H9 (cell line): ENCODE measurements around the gene OR5K1. TPM values are rescaled to one million over a fixed set of nuclear protein-coding genes. Genes with fewer than 3 reads are reported as not detected.

Experiments used
- DNase-seq: peaks from one replicate; pipeline ENCODE4 v3.0.0-alpha.2; 2017
- H2AFZ ChIP-seq: one replicate; pipeline ENCODE4 v1.6.1; 2013; ENCODE audit warnings: mild to moderate bottlenecking, low read length, control low read depth, moderate library complexity
- H2AK5ac ChIP-seq: 2 replicates; pipeline ENCODE4 v1.6.1; 2013; ENCODE audit warnings: low read length, control low read depth, mixed read lengths; ENCODE audit not compliant: insufficient read length
- H2BK120ac ChIP-seq: one replicate; pipeline ENCODE4 v1.6.1; 2013; ENCODE audit warnings: low read depth, mild to moderate bottlenecking, low read length, control low read depth, inconsistent platforms; ENCODE audit not compliant: poor library complexity, severe bottlenecking
- H2BK12ac ChIP-seq: 2 replicates; pipeline ENCODE4 v1.6.1; 2013; ENCODE audit warnings: low read length, control low read depth, mixed read lengths, low read depth; ENCODE audit not compliant: insufficient read length
- H2BK15ac ChIP-seq: 2 replicates; pipeline ENCODE4 v1.6.1; 2013; ENCODE audit warnings: low read depth, low read length, control low read depth
- H2BK20ac ChIP-seq: one replicate; pipeline ENCODE4 v1.6.1; 2013; ENCODE audit warnings: low read depth, mild to moderate bottlenecking, low read length, control low read depth, inconsistent platforms; ENCODE audit not compliant: poor library complexity, severe bottlenecking
- H2BK5ac ChIP-seq: 2 replicates; pipeline ENCODE4 v1.6.1; 2013; ENCODE audit warnings: low read length, control low read depth, mixed read lengths; ENCODE audit not compliant: insufficient read length
- H3K14ac ChIP-seq: 2 replicates; pipeline ENCODE4 v1.6.1; 2013; ENCODE audit warnings: low read length, control low read depth; ENCODE audit not compliant: insufficient read depth
- H3K18ac ChIP-seq: 2 replicates; pipeline ENCODE4 v1.6.1; 2013; ENCODE audit warnings: low read depth, mild to moderate bottlenecking, mixed read lengths, low read length, control low read depth; ENCODE audit not compliant: insufficient read length
- H3K23ac ChIP-seq: 2 replicates; pipeline ENCODE4 v1.6.1; 2013; ENCODE audit warnings: low read length, control low read depth, mixed read lengths, low read depth; ENCODE audit not compliant: insufficient read length
- H3K23me2 ChIP-seq: 2 replicates; pipeline ENCODE4 v1.6.1; 2013; ENCODE audit warnings: low read depth, mild to moderate bottlenecking, mixed read lengths, low read length, control low read depth; ENCODE audit not compliant: insufficient read length, poor library complexity, severe bottlenecking
- H3K27ac ChIP-seq: 2 replicates; pipeline ENCODE4 v1.5.1; 2013; ENCODE audit warnings: low read length, control low read depth, mixed read lengths, low read depth; ENCODE audit not compliant: insufficient read length
- H3K27me3 ChIP-seq: 2 replicates; pipeline ENCODE4 v1.6.1; 2013; ENCODE audit warnings: low read length, control low read depth, inconsistent platforms; ENCODE audit not compliant: insufficient read depth
- H3K4ac ChIP-seq: 2 replicates; pipeline ENCODE4 v1.6.1; 2013; ENCODE audit warnings: low read depth, mild to moderate bottlenecking, control low read depth, inconsistent platforms, low read length, moderate library complexity
- H3K4me1 ChIP-seq: 2 replicates; pipeline ENCODE4 v1.6.1; 2013; ENCODE audit warnings: low read length, control low read depth, inconsistent platforms; ENCODE audit not compliant: insufficient read depth
- H3K4me2 ChIP-seq: 2 replicates; pipeline ENCODE4 v1.6.1; 2013; ENCODE audit warnings: low read length, control low read depth, mixed read lengths; ENCODE audit not compliant: insufficient read length, insufficient read depth
- H3K56ac ChIP-seq: 2 replicates; pipeline ENCODE4 v1.6.1; 2013; ENCODE audit warnings: low read depth, mild to moderate bottlenecking, mixed read lengths, low read length, control low read depth; ENCODE audit not compliant: insufficient read length
- H3K79me1 ChIP-seq: 2 replicates; pipeline ENCODE4 v1.6.1; 2013; ENCODE audit warnings: low read depth, mild to moderate bottlenecking, moderate library complexity, low read length, control low read depth, inconsistent platforms; ENCODE audit not compliant: insufficient read depth, poor library complexity, severe bottlenecking
- H3K79me2 ChIP-seq: 2 replicates; pipeline ENCODE4 v1.6.1; 2013; ENCODE audit warnings: low read length, control low read depth, inconsistent platforms; ENCODE audit not compliant: insufficient read depth
- H3K9ac ChIP-seq: 2 replicates; pipeline ENCODE4 v1.6.1; 2013; ENCODE audit warnings: low read length, control low read depth, mixed read lengths; ENCODE audit not compliant: insufficient read length; ENCODE audit errors: extremely low read depth
- H3K9me3 ChIP-seq: one replicate; pipeline ENCODE4 v1.6.1; 2013; ENCODE audit warnings: low read depth, low read length, inconsistent platforms; ENCODE audit not compliant: control insufficient read depth
- H3T11ph ChIP-seq: one replicate; pipeline ENCODE4 v1.6.1; 2013; ENCODE audit warnings: mild to moderate bottlenecking, low read length, control low read depth, inconsistent platforms
- H4K20me1 ChIP-seq: one replicate; pipeline ENCODE4 v1.6.1; 2013; ENCODE audit not compliant: control insufficient read depth, insufficient read length, insufficient read depth
- H4K5ac ChIP-seq: 2 replicates; pipeline ENCODE4 v1.6.1; 2013; ENCODE audit warnings: low read depth, mild to moderate bottlenecking, mixed read lengths, low read length, control low read depth; ENCODE audit not compliant: insufficient read length
- H4K8ac ChIP-seq: replicated peaks from 2 replicates; pipeline ENCODE4 v1.6.1; 2013; ENCODE audit warnings: low read length, control low read depth, mixed read lengths, low read depth; ENCODE audit not compliant: insufficient read length
- H4K91ac ChIP-seq: 2 replicates; pipeline ENCODE4 v1.6.1; 2013; ENCODE audit warnings: low read depth, mild to moderate bottlenecking, moderate library complexity, mixed read lengths, low read length, control low read depth; ENCODE audit not compliant: insufficient read length
- H3K27ac Mint-ChIP-seq, 3 experiments: 2 replicates in 2 of 3; 3 replicates in 1 of 3; pipeline ENCODE4 v1.8.0; 2020 to 2021; ENCODE audit warnings: mixed read lengths in 3 of 3, mild to moderate bottlenecking in 1 of 3, moderate library complexity in 1 of 3
- H3K27me3 Mint-ChIP-seq: 2 replicates; pipeline ENCODE4 v1.8.0; 2021; ENCODE audit warnings: low read depth, mild to moderate bottlenecking, moderate library complexity, mixed read lengths
- H3K36me3 Mint-ChIP-seq, 3 experiments: 2 replicates in 2 of 3; 3 replicates in 1 of 3; pipeline ENCODE4 v1.8.0; 2020 to 2021; ENCODE audit warnings: low read depth in 3 of 3, mixed read lengths in 3 of 3; ENCODE audit not compliant: insufficient read depth in 1 of 3
- H3K4me1 Mint-ChIP-seq, 2 experiments: 2 replicates each; pipeline ENCODE4 v1.8.0; 2020; ENCODE audit warnings: mixed read lengths in 2 of 2
- H3K4me3 Mint-ChIP-seq, 2 experiments: 2 replicates in 1 of 2; 3 replicates in 1 of 2; pipeline ENCODE4 v1.8.0; 2020 to 2021; ENCODE audit warnings: mild to moderate bottlenecking in 2 of 2, mixed read lengths in 2 of 2, moderate library complexity in 1 of 2
- H3K9me3 Mint-ChIP-seq, 2 experiments: 2 replicates in 1 of 2; 3 replicates in 1 of 2; pipeline ENCODE4 v1.8.0; 2020; ENCODE audit warnings: mild to moderate bottlenecking in 2 of 2, mixed read lengths in 2 of 2, moderate library complexity in 1 of 2
- WGBS: extraction: QIAGEN DNeasy Blood & Tissue Kit; methylation state at CpG from one replicate; pipeline ENCODE4 v1.1.7; 2013; ENCODE audit warnings: missing lambda C conversion rate, low lambda C conversion rate, mixed read lengths; ENCODE audit not compliant: insufficient read length; ENCODE audit errors: extremely low coverage; 5-methylcytosine and 5-hydroxymethylcytosine counted together
- total RNA-seq: library from RNA; stranded (reverse); gene quantifications from 2 replicates; pipeline ENCODE4 v1.2.1, GENCODE V29; 2021
- TF ChIP-seq, protein P1 (sequence below): fragments of 200-600 bp; sonication (generic); conservative IDR thresholded peaks from 3 replicates; pipeline ENCODE4 v1.8.0; 2021; ENCODE audit warnings: antibody characterized with exemption, mild to moderate bottlenecking

Gene OR5K1
- total RNA-seq, 1 experiment from 2014 or later: not detected

- no peak overlapping the region for H2BK15ac ChIP-seq
- no peak overlapping the region for H3K4me2 ChIP-seq
- H2BK5ac ChIP-seq: no peak overlapping the region
- H3K14ac ChIP-seq: no peak overlapping the region
- H3K56ac ChIP-seq: no peak overlapping the region
- peaks cover 17 to 52% (median 43%) of the 10 kb centered on the region in 3 experiments for H3K36me3 Mint-ChIP-seq
- no peaks in the 10 kb centered on the region for H4K20me1 ChIP-seq
- H4K91ac ChIP-seq: no peak overlapping the region
- no peak overlapping the region for H3K4ac ChIP-seq
- H3K4me1 Mint-ChIP-seq: peaks cover 24 to 36% of the 10 kb centered on the region in 2 experiments
- no peak overlapping the region for H3T11ph ChIP-seq
- H3K9me3 Mint-ChIP-seq: no peaks in the 10 kb centered on the region
- no peaks in the 10 kb centered on the region for H3K27me3 ChIP-seq
- H3K79me1 ChIP-seq: no peaks in the 10 kb centered on the region
- no peak overlapping the region for H3K9ac ChIP-seq
- no peak overlapping the region for H3K23ac ChIP-seq
- no peak overlapping the region for H2AK5ac ChIP-seq
- no peaks in the 10 kb centered on the region for H3K9me3 ChIP-seq
- no CpG with 5 or more reads among the region's 2 CpGs for WGBS
- H2BK20ac ChIP-seq: no peak overlapping the region
- H4K8ac ChIP-seq: no peak overlapping the region
- no peak overlapping the region for H3K27ac Mint-ChIP-seq
- H2AFZ ChIP-seq: no peak overlapping the region
- H2BK12ac ChIP-seq: no peak overlapping the region
- no peaks in the 10 kb centered on the region for H3K27me3 Mint-ChIP-seq
- peaks cover 9% of the 10 kb centered on the region for H3K23me2 ChIP-seq
- H3K79me2 ChIP-seq: peaks cover 11% of the 10 kb centered on the region; the same call in 1 of the 2 replicates
- H3K4me1 ChIP-seq: peaks cover 2% of the 10 kb centered on the region
- H3K27ac ChIP-seq: no peak overlapping the region
- H4K5ac ChIP-seq: no peak overlapping the region
- no peak for DNase-seq
- TF ChIP-seq, protein P1, sequence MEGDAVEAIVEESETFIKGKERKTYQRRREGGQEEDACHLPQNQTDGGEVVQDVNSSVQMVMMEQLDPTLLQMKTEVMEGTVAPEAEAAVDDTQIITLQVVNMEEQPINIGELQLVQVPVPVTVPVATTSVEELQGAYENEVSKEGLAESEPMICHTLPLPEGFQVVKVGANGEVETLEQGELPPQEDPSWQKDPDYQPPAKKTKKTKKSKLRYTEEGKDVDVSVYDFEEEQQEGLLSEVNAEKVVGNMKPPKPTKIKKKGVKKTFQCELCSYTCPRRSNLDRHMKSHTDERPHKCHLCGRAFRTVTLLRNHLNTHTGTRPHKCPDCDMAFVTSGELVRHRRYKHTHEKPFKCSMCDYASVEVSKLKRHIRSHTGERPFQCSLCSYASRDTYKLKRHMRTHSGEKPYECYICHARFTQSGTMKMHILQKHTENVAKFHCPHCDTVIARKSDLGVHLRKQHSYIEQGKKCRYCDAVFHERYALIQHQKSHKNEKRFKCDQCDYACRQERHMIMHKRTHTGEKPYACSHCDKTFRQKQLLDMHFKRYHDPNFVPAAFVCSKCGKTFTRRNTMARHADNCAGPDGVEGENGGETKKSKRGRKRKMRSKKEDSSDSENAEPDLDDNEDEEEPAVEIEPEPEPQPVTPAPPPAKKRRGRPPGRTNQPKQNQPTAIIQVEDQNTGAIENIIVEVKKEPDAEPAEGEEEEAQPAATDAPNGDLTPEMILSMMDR: no peak
- H3K18ac ChIP-seq: no peak overlapping the region
- H3K4me3 Mint-ChIP-seq: no peak overlapping the region
- no peak overlapping the region for H2BK120ac ChIP-seq
These were observed 55.8 kb downstream of the OR5K1 start for GRCh38 chr3:98518816-98519215.
